H1 (cell line): ENCODE results near the gene STARD3. TPM values are rescaled to one million over a fixed set of nuclear protein-coding genes. Genes with fewer than 3 reads are reported as not detected.

ENCODE experiments used
- CTCF ChIA-PET: fragments of 300-600 bp; sonication (Branson Sonifier 250); formaldehyde crosslinking; loops from one replicate; lab custom pipeline; 2021; ENCODE audit not compliant: partially characterized antibody; lab: Charles Lee
- POLR2A ChIA-PET: fragments of 300-600 bp; sonication (Branson Sonifier 250); formaldehyde crosslinking; loops from one replicate; lab custom pipeline; 2021; ENCODE audit warnings: inconsistent platforms; ENCODE audit not compliant: partially characterized antibody; lab: Charles Lee
- DNase-seq, 2 experiments: peaks; one replicate each; pipeline versions ENCODE4 v3.0.0 to v3.0.0-alpha.2; 2010 to 2022; ENCODE audit warnings: low spot score in 2 of 2, low read depth in 1 of 2, mixed read lengths in 1 of 2
- FAIRE-seq: peaks from 2 replicates; lab custom pipeline; 2011; peaks lifted over from hg19 to GRCh38; lab: Jason Lieb, UNC
- H2AFZ ChIP-seq: 2 replicates; pipeline ENCODE4 v1.8.1; 2012; ENCODE audit warnings: low read length, inconsistent platforms
- H2AK5ac ChIP-seq: 2 replicates; pipeline ENCODE4 v1.6.1; 2013; ENCODE audit warnings: low read depth, low read length
- H2BK120ac ChIP-seq: replicated peaks from 2 replicates; pipeline ENCODE3; 2013; ENCODE audit warnings: low read depth, low read length, inconsistent platforms
- H2BK12ac ChIP-seq: 2 replicates; pipeline ENCODE4 v1.6.1; 2013; ENCODE audit warnings: low read depth, low read length
- H2BK15ac ChIP-seq: 2 replicates; pipeline ENCODE4 v1.6.1; 2013; ENCODE audit warnings: low read length
- H2BK20ac ChIP-seq: 2 replicates; pipeline ENCODE4 v1.6.1; 2013; ENCODE audit warnings: low read length
- H2BK5ac ChIP-seq: 2 replicates; pipeline ENCODE4 v1.6.1; 2013; ENCODE audit warnings: low read depth, low read length
- H3K14ac ChIP-seq: 2 replicates; pipeline ENCODE4 v1.6.1; 2013; ENCODE audit warnings: inconsistent platforms; ENCODE audit not compliant: insufficient read length
- H3K18ac ChIP-seq: 2 replicates; pipeline ENCODE4 v1.6.1; 2013; ENCODE audit warnings: low read length; ENCODE audit errors: extremely low read depth
- H3K23ac ChIP-seq: 2 replicates; pipeline ENCODE4 v1.6.1; 2013; ENCODE audit warnings: inconsistent platforms; ENCODE audit not compliant: insufficient read length
- H3K23me2 ChIP-seq: 2 replicates; pipeline ENCODE4 v1.6.1; 2013; ENCODE audit warnings: low read depth, low read length
- H3K27ac ChIP-seq: 2 replicates; pipeline ENCODE4 v1.6.1; 2011; ENCODE audit warnings: low read depth, low read length, inconsistent platforms
- H3K27me3 ChIP-seq, 4 experiments: replicated peaks in 1 of 4; 1 replicate in 1 of 4; 2 replicates in 3 of 4; pipeline versions ENCODE4 v1.6.1 to v1.8.1; 2011 to 2013; ENCODE audit warnings: low read length in 3 of 4, mild to moderate bottlenecking in 3 of 4, inconsistent platforms in 2 of 4, mixed read lengths in 2 of 4, moderate library complexity in 1 of 4; ENCODE audit not compliant: control insufficient read depth in 3 of 4, insufficient read depth in 3 of 4; ENCODE audit errors: extremely low read depth in 1 of 4
- H3K36me3 ChIP-seq, 4 experiments: 2 replicates each; pipeline versions ENCODE4 v1.6.1 to v1.8.1; 2011 to 2013; ENCODE audit warnings: mild to moderate bottlenecking in 4 of 4, low read length in 3 of 4, moderate library complexity in 2 of 4, control low read depth in 1 of 4, inconsistent platforms in 1 of 4; ENCODE audit not compliant: insufficient read depth in 4 of 4, control insufficient read depth in 2 of 4
- H3K4ac ChIP-seq: replicated peaks from 2 replicates; pipeline ENCODE3; 2013; ENCODE audit warnings: low read length, low read depth, mixed read lengths, inconsistent platforms; ENCODE audit not compliant: insufficient read length
- H3K4me1 ChIP-seq, 4 experiments: replicated peaks in 1 of 4; 1 replicate in 1 of 4; 2 replicates in 3 of 4; pipeline versions ENCODE4 v1.6.1 to v1.8.1; 2011 to 2013; ENCODE audit warnings: low read length in 3 of 4, inconsistent platforms in 2 of 4, mixed read lengths in 1 of 4; ENCODE audit not compliant: insufficient read depth in 4 of 4, control insufficient read depth in 3 of 4
- H3K4me2 ChIP-seq, 2 experiments: 2 replicates each; pipeline versions ENCODE4 v1.6.1 to v1.8.1; 2011 to 2013; ENCODE audit warnings: low read depth in 2 of 2, low read length in 2 of 2, control low read depth in 1 of 2, inconsistent platforms in 1 of 2, mild to moderate bottlenecking in 1 of 2; ENCODE audit not compliant: insufficient read depth in 1 of 2
- H3K4me3 ChIP-seq, 4 experiments: fragments of 200-600, 300-600 bp in 1 of 4; sonication (generic), shearing (Covaris generic), sonication (Bioruptor Twin) in 1 of 4; 2 replicates each; pipeline versions ENCODE4 v1.5.1 to v1.8.1; 2011 to 2016; ENCODE audit warnings: low read length in 4 of 4, low read depth in 3 of 4, control low read depth in 2 of 4, inconsistent platforms in 2 of 4, mild to moderate bottlenecking in 2 of 4, mixed read lengths in 1 of 4, moderate library complexity in 1 of 4; ENCODE audit not compliant: insufficient read depth in 2 of 4; ENCODE audit errors: extremely low read depth in 1 of 4
- H3K56ac ChIP-seq: replicated peaks from 2 replicates; pipeline ENCODE3; 2013; ENCODE audit warnings: low read depth, mild to moderate bottlenecking, mixed read lengths, low read length, inconsistent platforms; ENCODE audit not compliant: insufficient read length
- H3K79me1 ChIP-seq: 2 replicates; pipeline ENCODE4 v1.6.1; 2013; ENCODE audit warnings: low read depth, low read length, control low read depth
- H3K79me2 ChIP-seq, 2 experiments: 2 replicates each; pipeline versions ENCODE4 v1.6.1 to v1.8.1; 2012 to 2013; ENCODE audit warnings: low read length in 2 of 2, mild to moderate bottlenecking in 2 of 2, inconsistent platforms in 1 of 2; ENCODE audit not compliant: insufficient read depth in 2 of 2, control insufficient read depth in 1 of 2
- H3K9ac ChIP-seq, 4 experiments: replicated peaks in 1 of 4; 1 replicate in 1 of 4; 2 replicates in 3 of 4; pipeline versions ENCODE4 v1.6.1 to v1.8.1; 2011 to 2013; ENCODE audit warnings: low read depth in 3 of 4, low read length in 3 of 4, control low read depth in 2 of 4, mild to moderate bottlenecking in 2 of 4, moderate library complexity in 2 of 4, inconsistent platforms in 1 of 4; ENCODE audit errors: extremely low read depth in 1 of 4
- H3K9me3 ChIP-seq, 2 experiments: 2 replicates each; pipeline versions ENCODE4 v1.6.1 to v1.8.1; 2012 to 2013; ENCODE audit warnings: mild to moderate bottlenecking in 2 of 2, moderate library complexity in 2 of 2, control low read depth in 1 of 2, inconsistent platforms in 1 of 2, low read depth in 1 of 2, low read length in 1 of 2, mixed read lengths in 1 of 2; ENCODE audit not compliant: insufficient read depth in 2 of 2
- H4K20me1 ChIP-seq, 2 experiments: replicated peaks in 1 of 2; 2 replicates each; pipeline versions ENCODE3 to v1.8.1; 2011 to 2013; ENCODE audit warnings: inconsistent platforms in 2 of 2, low read length in 2 of 2, mild to moderate bottlenecking in 1 of 2; ENCODE audit not compliant: insufficient read depth in 2 of 2, control insufficient read depth in 1 of 2
- H4K5ac ChIP-seq: 2 replicates; pipeline ENCODE4 v1.6.1; 2013; ENCODE audit warnings: low read length, low read depth, mixed read lengths, inconsistent platforms; ENCODE audit not compliant: insufficient read length
- H4K8ac ChIP-seq: 2 replicates; pipeline ENCODE4 v1.8.0; 2013; ENCODE audit warnings: mild to moderate bottlenecking, moderate library complexity, low read length, inconsistent platforms; ENCODE audit not compliant: insufficient read depth; ENCODE audit errors: extremely low read depth
- H4K91ac ChIP-seq: replicated peaks from 2 replicates; pipeline ENCODE3; 2013; ENCODE audit warnings: low read length, mixed read lengths, inconsistent platforms; ENCODE audit not compliant: insufficient read length
- CTBP2 ChIP-seq: IDR thresholded peaks from 2 replicates; pipeline ENCODE4 v1.7.0; 2011; ENCODE audit warnings: borderline replicate concordance, mild to moderate bottlenecking, moderate library complexity, mixed read lengths, low read length; ENCODE audit not compliant: insufficient read depth, insufficient read length
- HDAC2 ChIP-seq, 2 experiments: fragments of 300-600 bp in 1 of 2; sonication (generic) in 1 of 2; IDR thresholded peaks; 2 replicates each; pipeline ENCODE4 v1.6.1; 2011 to 2012; ENCODE audit warnings: low read depth in 2 of 2, low read length in 2 of 2, mild to moderate bottlenecking in 2 of 2, moderate library complexity in 2 of 2, borderline replicate concordance in 1 of 2, inconsistent platforms in 1 of 2
- WGBS, 2 experiments: shearing (Covaris generic) in 1 of 2; methylation state at CpG; one replicate each; pipeline versions ENCODE4 v1.1.6 to v1.1.7; 2013 to 2015; ENCODE audit warnings: low lambda C conversion rate in 2 of 2, mixed read lengths in 2 of 2, inconsistent platforms in 1 of 2, low coverage in 1 of 2, missing lambda C conversion rate in 1 of 2; ENCODE audit not compliant: insufficient replicate concordance in 2 of 2, insufficient coverage in 1 of 2, insufficient read length in 1 of 2; ENCODE audit errors: extremely low coverage in 1 of 2, missing lambda C conversion rate in 1 of 2; 5-methylcytosine and 5-hydroxymethylcytosine counted together
- polyA plus RNA-seq, 7 experiments: library from polyadenylated mRNA; depleted of rRNA in 3 of 7; stranded (reverse) in 5 of 7; unstranded in 2 of 7; fragments of >200 nt in 5 of 7; fragments of 200-250 nt in 2 of 7; gene quantifications; 1 replicate in 5 of 7; 2 replicates in 1 of 7; 4 replicates in 1 of 7; pipeline versions ENCODE4 v1.2.1 to v1.2.3, GENCODE V29; 2011 to 2013; ENCODE audit warnings: missing spikeins in 2 of 7, mixed read lengths in 2 of 7
- total RNA-seq: library from RNA; stranded (reverse); fragmentation: NEBNext Ultra II Directional; extraction: Animal tissue kit (Norgen Biotek cat#: 25700); gene quantifications from 2 replicates; pipeline ENCODE4 v1.2.1, GENCODE V29; 2021

The STARD3 gene
- total and polyA plus RNA-seq, 2 of the 8 experiments (the other 6 are each of a cell fraction or from before 2014, with no cell fraction given), result 47.6 to 80.3 TPM

DNA sequence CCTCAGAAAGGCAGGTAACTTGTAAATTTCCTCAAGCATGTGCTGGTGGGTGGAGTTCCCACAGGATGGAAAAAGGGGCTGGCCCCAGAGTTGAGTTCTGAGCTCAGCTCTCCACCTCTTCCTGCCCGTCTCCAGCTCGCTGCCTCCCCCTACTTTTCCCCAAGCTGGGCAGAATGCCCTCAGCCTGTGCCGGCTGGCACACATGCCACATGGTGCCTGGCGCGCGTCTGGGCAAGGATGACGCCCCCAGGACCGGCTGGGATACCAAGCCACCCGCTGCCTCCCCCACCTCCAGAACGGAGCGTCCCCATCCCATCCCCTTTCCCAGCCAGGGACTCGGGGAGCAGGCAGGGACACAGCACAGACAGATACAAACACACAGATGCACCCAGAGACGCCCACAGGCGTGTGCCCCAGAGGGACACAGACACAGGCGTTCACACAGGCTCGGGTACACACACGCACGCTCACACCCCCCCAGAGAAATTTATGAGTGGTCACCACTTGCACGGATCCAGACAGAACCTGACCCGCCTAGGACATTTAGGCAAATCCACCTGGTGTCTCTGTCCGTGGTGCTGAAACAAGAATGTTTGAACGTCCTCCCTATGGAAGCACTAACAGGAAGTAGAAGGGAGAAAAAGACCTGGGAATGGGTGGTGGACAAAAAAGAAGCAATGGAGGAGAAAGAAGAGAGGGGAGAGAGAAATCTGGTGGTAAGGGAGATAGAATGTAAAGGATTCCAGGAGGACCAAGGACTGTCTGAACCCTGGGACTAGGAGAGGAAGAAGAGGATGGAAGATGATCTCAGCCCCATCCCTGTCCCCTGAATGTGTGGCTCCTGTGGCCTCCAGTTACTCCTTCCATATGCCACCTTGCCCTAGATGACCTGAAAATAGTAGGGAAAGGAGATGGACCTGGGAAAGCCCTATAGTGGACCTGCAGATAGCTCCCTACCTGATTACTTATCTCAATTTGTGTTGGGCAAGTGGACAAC is 44.7 kb upstream of the STARD3 start:
- Histone ChIP-seq H2BK120ac (no peak overlapping the region), H3K27me3 (peaks cover 23 to 50% (median 47%) of the 10 kb centered on the region in 4 experiments), H3K18ac (no peak overlapping the region), H3K79me1 (no peaks in the 10 kb centered on the region), H2BK20ac (no peak overlapping the region), H4K91ac (no peak overlapping the region), H4K8ac (no peak overlapping the region), H3K4ac (no peak overlapping the region), H3K14ac (no peak overlapping the region), H3K36me3 (no peaks in the 10 kb centered on the region), H3K9ac (no peak overlapping the region), H2AFZ (no peak overlapping the region), H3K23ac (no peak overlapping the region), H2AK5ac (no peak overlapping the region), H4K20me1 (peaks cover 0 to 3% of the 10 kb centered on the region in 2 experiments), H2BK5ac (no peak overlapping the region), H3K4me3 (peak overlapping the region in 2 of 4 experiments; percentile 23 to 44; a peak in 5 of 8 replicates), H3K9me3 (no peaks in the 10 kb centered on the region), H3K79me2 (no peaks in the 10 kb centered on the region), H3K23me2 (peaks cover 8% of the 10 kb centered on the region; the same call in 1 of the 2 replicates), H3K27ac (no peak overlapping the region), H3K56ac (no peak overlapping the region), H2BK12ac (no peak overlapping the region), H3K4me1 (peaks cover 5 to 29% (median 17%) of the 10 kb centered on the region in 4 experiments), H2BK15ac (peak overlapping the region; percentile 3; the same call in 1 of the 2 replicates), H4K5ac (no peak overlapping the region), H3K4me2 (peak overlapping the region; percentile 62 to 66)
- FAIRE-seq (peak; percentile 92), DNase-seq (peak in 1 of 2 experiments; percentile 90)
- ChIA-PET CTCF (interaction anchor here (1.0 to 6.9 kb wide), 6 partner anchors 14 to 384 kb away, joined by 3 to 46 read pairs (median 3); no protein-coding TSS in a partner anchor), POLR2A (no interaction called here)
- 9% methylated on average over 20 of the region's 22 CpGs; no CpG with 5 or more reads in 1 of the 2 experiments for WGBS, 2 experiments
- TF ChIP-seq HDAC2 (IDR thresholded peaks at IDR 0.05; ENCODE audit: borderline replicate concordance in 1 of 2, low read depth in 2 of 2, low read length in 2 of 2) (0 out of 4 replicates have a peak, but pooled peaks of 1 of the 2 experiments have one; percentile 83), CTBP2 (no peak)
